Fibroblast of lung (primary cell): Measurements from ENCODE around the gene MYRIP. TPM values are rescaled to one million over a fixed set of nuclear protein-coding genes. Genes with fewer than 3 reads are reported as not detected.
A peak's percentile ranks its signal among the peaks of the same experiment; 100 is the strongest.

Source experiments
- DNase-seq, 2 donors: peaks; one replicate each; pipeline versions ENCODE4 v3.0.0 to v3.0.0-alpha.2; 2010; ENCODE audit warnings: low read depth in 2 of 2
- H2AFZ ChIP-seq: 2 replicates; pipeline ENCODE4 v1.5.1; 2012; ENCODE audit warnings: low read length, control low read depth, inconsistent platforms
- H3K27ac ChIP-seq: 2 replicates; pipeline ENCODE4 v1.5.1; 2011; ENCODE audit warnings: low read length, control low read depth; ENCODE audit not compliant: insufficient read depth
- H3K27me3 ChIP-seq: 2 replicates; pipeline ENCODE4 v1.5.1; 2011; ENCODE audit warnings: mild to moderate bottlenecking, low read length; ENCODE audit not compliant: control insufficient read depth, insufficient read depth
- H3K36me3 ChIP-seq: 2 replicates; pipeline ENCODE4 v1.5.1; 2011; ENCODE audit warnings: low read length; ENCODE audit not compliant: control insufficient read depth, insufficient read depth
- H3K4me1 ChIP-seq: 2 replicates; pipeline ENCODE4 v1.5.1; 2011; ENCODE audit warnings: low read length; ENCODE audit not compliant: control insufficient read depth, insufficient read depth; ENCODE audit errors: extremely low read depth
- H3K4me2 ChIP-seq: 2 replicates; pipeline ENCODE4 v1.5.1; 2011; ENCODE audit warnings: low read length, control low read depth; ENCODE audit not compliant: insufficient read depth; ENCODE audit errors: extremely low read depth
- H3K4me3 ChIP-seq, 4 experiments: fragments of 200-600 bp in 1 of 4; sonication (generic) in 1 of 4; replicated peaks in 1 of 4; 2 replicates each; pipeline ENCODE4 v1.5.1; 2011 to 2016; ENCODE audit warnings: low read length in 4 of 4, low read depth in 3 of 4, mild to moderate bottlenecking in 3 of 4, control low read depth in 2 of 4, inconsistent platforms in 1 of 4, mixed read lengths in 1 of 4; ENCODE audit not compliant: insufficient read depth in 1 of 4; ENCODE audit errors: control extremely low read depth in 1 of 4
- H3K79me2 ChIP-seq: 2 replicates; pipeline ENCODE4 v1.5.1; 2012; ENCODE audit warnings: mild to moderate bottlenecking, low read length, inconsistent platforms; ENCODE audit not compliant: control insufficient read depth, insufficient read depth
- H3K9ac ChIP-seq: 2 replicates; pipeline ENCODE4 v1.5.1; 2011; ENCODE audit warnings: mild to moderate bottlenecking, low read length, control low read depth; ENCODE audit not compliant: insufficient read depth
- H3K9me3 ChIP-seq: 2 replicates; pipeline ENCODE4 v1.5.1; 2012; ENCODE audit warnings: low read depth, low read length; ENCODE audit not compliant: control insufficient read depth, insufficient read depth
- H4K20me1 ChIP-seq: 2 replicates; pipeline ENCODE4 v1.5.1; 2011; ENCODE audit warnings: low read length; ENCODE audit not compliant: control insufficient read depth, insufficient read depth; ENCODE audit errors: extremely low read depth
- EZH2 ChIP-seq: IDR thresholded peaks from 2 replicates; pipeline ENCODE4 v1.5.1; 2012; ENCODE audit warnings: low read length, control low read depth, mild to moderate bottlenecking; ENCODE audit errors: missing control alignments
- polyA plus RNA-seq, 2 donors: library from polyadenylated mRNA; depleted of rRNA in 1 of 2; stranded (reverse) in 1 of 2; unstranded in 1 of 2; fragments of >200 nt; gene quantifications; 2 replicates each; pipeline ENCODE4 v1.2.1, GENCODE V29; 2011 to 2012; ENCODE audit warnings: missing spikeins in 1 of 2
- total RNA-seq: library from RNA; depleted of rRNA; stranded (reverse); fragments of >200 nt; gene quantifications from 2 replicates; pipeline ENCODE4 v1.2.1, GENCODE V29; 2014
- TF ChIP-seq, protein P1 (sequence below), 2 donors: IDR thresholded peaks in 1 of 2; conservative IDR thresholded peaks in 1 of 2; 1 replicate in 1 of 2; 2 replicates in 1 of 2; pipeline ENCODE4 v1.5.1; 2011 to 2012; ENCODE audit warnings: low read length in 2 of 2, control low read depth in 1 of 2, inconsistent platforms in 1 of 2, low read depth in 1 of 2, mild to moderate bottlenecking in 1 of 2

MYRIP gene
- total and polyA plus RNA-seq, 2 donors (not counting 1 experiment from before 2014, with no cell fraction given) = 0.02 TPM; not detected in 1

- DNase-seq = peak in 1 of 2 donors; percentile 14
Observed at GRCh38 chr3:39962581-39962980, 153.2 kb downstream of the MYRIP start.

GRCh38 chr3:39965461-39965860, 156.1 kb downstream of the MYRIP start:
- H2AFZ ChIP-seq = no peak overlapping the region
- TF ChIP-seq, protein P1, sequence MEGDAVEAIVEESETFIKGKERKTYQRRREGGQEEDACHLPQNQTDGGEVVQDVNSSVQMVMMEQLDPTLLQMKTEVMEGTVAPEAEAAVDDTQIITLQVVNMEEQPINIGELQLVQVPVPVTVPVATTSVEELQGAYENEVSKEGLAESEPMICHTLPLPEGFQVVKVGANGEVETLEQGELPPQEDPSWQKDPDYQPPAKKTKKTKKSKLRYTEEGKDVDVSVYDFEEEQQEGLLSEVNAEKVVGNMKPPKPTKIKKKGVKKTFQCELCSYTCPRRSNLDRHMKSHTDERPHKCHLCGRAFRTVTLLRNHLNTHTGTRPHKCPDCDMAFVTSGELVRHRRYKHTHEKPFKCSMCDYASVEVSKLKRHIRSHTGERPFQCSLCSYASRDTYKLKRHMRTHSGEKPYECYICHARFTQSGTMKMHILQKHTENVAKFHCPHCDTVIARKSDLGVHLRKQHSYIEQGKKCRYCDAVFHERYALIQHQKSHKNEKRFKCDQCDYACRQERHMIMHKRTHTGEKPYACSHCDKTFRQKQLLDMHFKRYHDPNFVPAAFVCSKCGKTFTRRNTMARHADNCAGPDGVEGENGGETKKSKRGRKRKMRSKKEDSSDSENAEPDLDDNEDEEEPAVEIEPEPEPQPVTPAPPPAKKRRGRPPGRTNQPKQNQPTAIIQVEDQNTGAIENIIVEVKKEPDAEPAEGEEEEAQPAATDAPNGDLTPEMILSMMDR (conservative IDR thresholded peaks at IDR 0.05 in 1 of 2, IDR thresholded peaks at IDR 0.05 in 1 of 2; ENCODE audit: low read depth in 1 of 2, low read length in 2 of 2) = no peak
- no peak for TF ChIP-seq EZH2

More at GRCh38 chr3:39962581-39962980, 153.2 kb downstream of the MYRIP start:
- H4K20me1 ChIP-seq = no peaks in the 10 kb centered on the region
- H3K4me3 ChIP-seq = no peak overlapping the region
- H3K9me3 ChIP-seq = no peaks in the 10 kb centered on the region
- no peaks in the 10 kb centered on the region for H3K27me3 ChIP-seq
- H3K9ac ChIP-seq = no peak overlapping the region
- no peak overlapping the region for H3K4me2 ChIP-seq
- no peak overlapping the region for H3K27ac ChIP-seq
- no peaks in the 10 kb centered on the region for H3K4me1 ChIP-seq
- H3K79me2 ChIP-seq = no peaks in the 10 kb centered on the region
- no peak for TF ChIP-seq EZH2
- TF ChIP-seq, protein P1 (conservative IDR thresholded peaks at IDR 0.05 in 1 of 2, IDR thresholded peaks at IDR 0.05 in 1 of 2; ENCODE audit: low read depth in 1 of 2, low read length in 2 of 2) = no peak
- H3K36me3 ChIP-seq = no peaks in the 10 kb centered on the region
- no peak overlapping the region for H2AFZ ChIP-seq

DNA sequence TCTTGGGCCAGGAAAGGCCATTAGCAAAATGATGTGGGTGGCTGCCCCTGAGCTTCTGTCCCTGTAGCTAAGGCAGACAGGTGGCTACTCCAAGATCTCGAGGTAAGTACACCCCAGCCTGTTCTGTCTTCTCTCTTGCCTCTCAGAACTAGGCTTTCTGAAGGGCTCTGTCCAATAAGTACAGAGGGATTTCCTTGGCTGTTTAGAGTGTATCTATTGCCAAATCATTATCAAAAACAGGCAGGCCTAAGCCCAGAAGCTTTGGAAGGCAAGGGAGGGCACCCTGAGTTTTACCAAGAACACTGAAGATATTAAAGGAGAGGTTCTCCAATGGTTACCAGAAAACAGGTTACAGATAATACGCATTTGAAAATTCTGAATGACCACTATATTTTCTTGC, 156.6 kb downstream of the MYRIP start:
- Histone ChIP-seq H3K4me3 (no peak overlapping the region), H3K9me3 (no peaks in the 10 kb centered on the region), H3K4me1 (no peaks in the 10 kb centered on the region), H3K4me2 (no peak overlapping the region), H3K36me3 (no peaks in the 10 kb centered on the region), H3K27ac (no peak overlapping the region), H4K20me1 (no peaks in the 10 kb centered on the region), H2AFZ (no peak overlapping the region), H3K9ac (no peak overlapping the region), H3K27me3 (no peaks in the 10 kb centered on the region), H3K79me2 (no peaks in the 10 kb centered on the region)
- TF ChIP-seq, protein P1 (conservative IDR thresholded peaks at IDR 0.05 in 1 of 2, IDR thresholded peaks at IDR 0.05 in 1 of 2; ENCODE audit: low read depth in 1 of 2, low read length in 2 of 2) = no peak
- no peak for TF ChIP-seq EZH2
- DNase-seq = no peak

More at GRCh38 chr3:39965461-39965860, 156.1 kb downstream of the MYRIP start:
- no peak overlapping the region for H3K4me2 ChIP-seq
- no peak overlapping the region for H3K4me3 ChIP-seq
- no peak for DNase-seq
- no peaks in the 10 kb centered on the region for H3K9me3 ChIP-seq
- H3K36me3 ChIP-seq = no peaks in the 10 kb centered on the region
- no peaks in the 10 kb centered on the region for H3K79me2 ChIP-seq
- no peaks in the 10 kb centered on the region for H3K27me3 ChIP-seq
- no peaks in the 10 kb centered on the region for H3K4me1 ChIP-seq
- no peak overlapping the region for H3K9ac ChIP-seq
- no peaks in the 10 kb centered on the region for H4K20me1 ChIP-seq
- H3K27ac ChIP-seq = no peak overlapping the region
